GM12878 (cell line): ENCODE results near the gene ZNF530. TPM values are rescaled to one million over a fixed set of nuclear protein-coding genes. Genes with fewer than 3 reads are reported as not detected.

Experiments used
- ATAC-seq: fragments of 200-7000 bp; cut with Tn5 transposase; 3 replicates; pipeline ENCODE4 v1.9.1; 2020; ENCODE audit warnings: mild to moderate bottlenecking, moderate library complexity
- BruUV-seq: library from RNA; stranded (reverse); fragments of 400-500 nt; replicated peaks from 2 replicates; lab custom pipeline; 2021; lab: Mats Ljungman, UMichigan
- CTCF ChIA-PET: fragments of 300-600 bp; sonication (Branson Sonifier 250); formaldehyde crosslinking; extraction: SDS; loops from one replicate; lab custom pipeline; 2021; ENCODE audit warnings: inconsistent platforms; lab: Yijun Ruan, JAX
- POLR2A ChIA-PET: fragments of 350-600 bp; formaldehyde crosslinking; extraction: SDS; loops from one replicate; lab custom pipeline; 2021; ENCODE audit warnings: inconsistent platforms; lab: Charles Lee
- RAD21 ChIA-PET: fragments of 300-600 bp; sonication (Branson Sonifier 250); formaldehyde crosslinking; loops from one replicate; lab custom pipeline; 2023; ENCODE audit warnings: antibody characterized with exemption; ENCODE audit not compliant: unreplicated experiment; lab: Charles Lee
- SMC1A ChIA-PET: fragments of 300-600 bp; sonication (Branson Sonifier 250); formaldehyde crosslinking; loops from one replicate; lab custom pipeline; 2023; ENCODE audit not compliant: unreplicated experiment, uncharacterized antibody; lab: Charles Lee
- DNase-seq: peaks from one replicate; pipeline ENCODE4 v3.0.0-alpha.2; 2011; ENCODE audit warnings: low read depth, low spot score
- FAIRE-seq: peaks from 3 replicates; lab custom pipeline; 2011; peaks lifted over from hg19 to GRCh38; lab: Jason Lieb, UNC
- H2AFZ ChIP-seq: 2 replicates; pipeline ENCODE4 v1.6.0; 2011; ENCODE audit warnings: low read depth, low read length, control low read depth; ENCODE audit not compliant: control insufficient read depth
- H3K27ac ChIP-seq: 2 replicates; pipeline ENCODE4 v1.5.1; 2011; ENCODE audit warnings: control low read depth; ENCODE audit not compliant: control insufficient read depth, insufficient read depth
- H3K27me3 ChIP-seq, 2 experiments: replicated peaks in 1 of 2; 2 replicates each; pipeline versions ENCODE4 v1.6.0 to v1.6.1; 2011; ENCODE audit warnings: low read length in 1 of 2; ENCODE audit not compliant: control insufficient read depth in 2 of 2, insufficient read depth in 2 of 2
- H3K36me3 ChIP-seq, 2 experiments: 2 replicates each; pipeline ENCODE4 v1.5.1; 2011; ENCODE audit warnings: low read length in 1 of 2; ENCODE audit not compliant: control insufficient read depth in 2 of 2, insufficient read depth in 2 of 2
- H3K4me1 ChIP-seq: 2 replicates; pipeline ENCODE4 v1.6.1; 2011; ENCODE audit warnings: mild to moderate bottlenecking, low read length, moderate library complexity, mixed read lengths; ENCODE audit not compliant: control insufficient read depth, insufficient read depth
- H3K4me2 ChIP-seq: 2 replicates; pipeline ENCODE4 v1.6.0; 2011; ENCODE audit warnings: control low read depth; ENCODE audit not compliant: control insufficient read depth, insufficient read depth
- H3K4me3 ChIP-seq: fragments of 200-600 bp; sonication (generic); 2 replicates; pipeline ENCODE4 v1.5.1; 2016
- H3K79me2 ChIP-seq: 2 replicates; pipeline ENCODE4 v1.6.0; 2011; ENCODE audit warnings: low read length; ENCODE audit not compliant: control insufficient read depth, insufficient read depth
- H3K9ac ChIP-seq: 2 replicates; pipeline ENCODE4 v1.8.0; 2011; ENCODE audit warnings: low read length, control low read depth, mixed read lengths; ENCODE audit not compliant: control insufficient read depth, insufficient read depth
- H3K9me3 ChIP-seq: replicated peaks from 3 replicates; pipeline ENCODE4 v1.5.1; 2011; ENCODE audit warnings: mild to moderate bottlenecking, low read length; ENCODE audit not compliant: control insufficient read depth, insufficient read depth
- H4K20me1 ChIP-seq: 2 replicates; pipeline ENCODE4 v1.6.0; 2011; ENCODE audit not compliant: control insufficient read depth, insufficient read depth
- BHLHE40 ChIP-seq, 2 experiments: fragments of 450-650 bp in 1 of 2; IDR thresholded peaks; 2 replicates each; pipeline ENCODE4 v1.6.1; 2011 to 2017; ENCODE audit warnings: low read depth in 2 of 2, borderline replicate concordance in 1 of 2, improper control_type of control experiment in 1 of 2, low read length in 1 of 2, mild to moderate bottlenecking in 1 of 2
- CBX5 ChIP-seq: sonication (generic); IDR thresholded peaks from 2 replicates; pipeline ENCODE4 v1.6.1; 2016; ENCODE audit warnings: low read depth, moderate library complexity, mild to moderate bottlenecking, inconsistent platforms
- CHD4 ChIP-seq: fragments of 200-600 bp; sonication (generic); IDR thresholded peaks from 2 replicates; pipeline ENCODE4 v1.6.1; 2016; ENCODE audit warnings: mild to moderate bottlenecking
- GABPA ChIP-seq: IDR thresholded peaks from 2 replicates; pipeline ENCODE4 v1.6.1; 2014; ENCODE audit warnings: antibody characterized with exemption, low read depth, mild to moderate bottlenecking, inconsistent platforms
- IRF5 ChIP-seq: fragments of 450-650 bp; IDR thresholded peaks from 2 replicates; pipeline ENCODE4 v1.6.1; 2017; ENCODE audit warnings: borderline replicate concordance
- JUND ChIP-seq: IDR thresholded peaks from 2 replicates; pipeline ENCODE4 v1.6.1; 2012; ENCODE audit warnings: low read depth, mild to moderate bottlenecking, low read length, improper control_type of control experiment, moderate library complexity
- MTA2 ChIP-seq: fragments of 450-650 bp; IDR thresholded peaks from 2 replicates; pipeline ENCODE4 v1.6.1; 2016; ENCODE audit warnings: low read depth, mild to moderate bottlenecking, moderate library complexity
- NBN ChIP-seq: fragments of 450-650 bp; IDR thresholded peaks from 2 replicates; pipeline ENCODE4 v1.6.1; 2016
- NR2C2 ChIP-seq: IDR thresholded peaks from 2 replicates; pipeline ENCODE4 v1.6.1; 2011; ENCODE audit warnings: borderline replicate concordance, low read depth; ENCODE audit not compliant: control insufficient read depth, insufficient read length
- POLR2A ChIP-seq: IDR thresholded peaks from 2 replicates; pipeline ENCODE4 v1.6.1; 2011; ENCODE audit warnings: low read depth, mild to moderate bottlenecking, low read length
- SIN3A ChIP-seq: IDR thresholded peaks from 2 replicates; pipeline ENCODE4 v1.6.1; 2012; ENCODE audit warnings: low read depth, low read length, improper control_type of control experiment
- TCF12 ChIP-seq: IDR thresholded peaks from 2 replicates; pipeline ENCODE4 v1.6.1; 2011; ENCODE audit warnings: low read depth, mild to moderate bottlenecking, low read length
- YY1 ChIP-seq: IDR thresholded peaks from 2 replicates; pipeline ENCODE4 v1.6.1; 2011; ENCODE audit warnings: low read depth, mild to moderate bottlenecking, low read length
- WGBS: methylation state at CpG from one replicate; pipeline ENCODE4 v1.1.6; 2016; ENCODE audit warnings: low lambda C conversion rate; ENCODE audit not compliant: insufficient replicate concordance, insufficient coverage; ENCODE audit errors: missing lambda C conversion rate; 5-methylcytosine and 5-hydroxymethylcytosine counted together
- in situ Hi-C: fragments of 300-500 bp; cut with MboI; formaldehyde crosslinking; loops from 9 replicates; pipeline ENCODE4 v1.14.3; 2018; ENCODE audit warnings: mixed read lengths
- intact Hi-C: fragments of 100-400 bp; cut with micrococcal nuclease; formaldehyde crosslinking; loops from one replicate; pipeline ENCODE4 v1.14.2; 2022; ENCODE audit not compliant: unreplicated experiment
- polyA plus RNA-seq, 11 experiments: library from polyadenylated mRNA; depleted of rRNA in 4 of 11; unstranded in 6 of 11; stranded (reverse) in 5 of 11; fragments of >200 nt; fragmentation: Nextera tagmentation in 4 of 11; fragmentation: Illumina TruSeq in 1 of 11; extraction: Ambion mirVana in 4 of 11; extraction: Trizol in 1 of 11; gene quantifications; 1 replicate in 1 of 11; 2 replicates in 10 of 11; pipeline versions ENCODE4 v1.2.1 to v1.2.3, GENCODE V29; 2011 to 2016; ENCODE audit warnings: inconsistent platforms in 2 of 11, missing spikeins in 2 of 11, low read depth in 1 of 11
- total RNA-seq, 4 experiments: library from RNA; depleted of rRNA in 3 of 4; stranded (reverse); fragments of >200 nt in 3 of 4; fragmentation: Illumina TruSeq in 1 of 4; extraction: Trizol in 1 of 4; gene quantifications; 2 replicates each; pipeline versions ENCODE4 v1.2.1 to v1.2.3, GENCODE V29; 2013 to 2021
- TF ChIP-seq, protein P1 (sequence below): fragments of 450-650 bp; formaldehyde crosslinking; IDR thresholded peaks from 2 replicates; pipeline ENCODE4 v1.4.0; 2020; ENCODE audit warnings: mild to moderate bottlenecking, moderate library complexity
- TF ChIP-seq, protein P2 (sequence below): fragments of 450-650 bp; IDR thresholded peaks from 2 replicates; pipeline ENCODE4 v1.6.1; 2016; ENCODE audit warnings: mild to moderate bottlenecking, moderate library complexity, borderline replicate concordance

Gene ZNF530
- total and polyA plus RNA-seq, 10 of the 15 experiments (the other 5 are each of a cell fraction or from before 2014, with no cell fraction given) = 1.9 to 9.3 (median 6.6) TPM

DNA sequence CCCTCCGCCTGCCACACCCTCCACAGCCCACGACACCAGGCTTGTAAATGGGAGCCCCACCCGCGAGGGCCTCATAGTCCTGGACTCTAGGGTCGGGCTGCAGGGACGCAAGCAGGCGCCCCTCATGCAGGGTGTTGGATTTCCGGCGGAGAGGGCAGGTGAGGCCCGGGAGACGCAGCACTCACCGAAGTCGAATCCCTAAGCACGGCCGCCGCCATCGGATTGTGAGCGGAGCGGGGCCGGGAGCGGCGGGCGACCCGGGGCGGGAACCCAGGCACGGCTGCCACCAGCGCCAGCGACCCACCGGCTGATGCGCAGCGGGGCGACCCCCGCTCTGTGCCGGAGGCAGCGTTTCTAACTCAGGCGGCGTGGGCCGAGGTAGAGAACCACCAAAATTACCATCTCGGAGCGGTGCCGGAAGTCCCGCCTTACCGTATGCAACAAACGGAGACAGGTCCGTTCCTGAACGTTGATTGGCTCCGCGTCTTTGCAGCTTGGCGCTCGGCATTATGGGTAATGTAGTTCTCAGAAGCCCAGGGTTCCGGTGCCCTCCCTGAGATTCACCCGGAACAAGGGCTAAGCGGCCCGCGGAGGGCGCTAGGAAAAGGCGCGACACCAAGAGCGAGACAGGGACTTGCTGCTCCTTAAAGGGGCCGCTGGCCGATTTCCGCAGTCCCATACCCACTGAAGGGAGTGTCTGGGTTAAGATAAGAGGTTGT, 21.0 kb upstream of the ZNF530 start, which contains the start of gene ZNF416:
TSS of gene ZNF416 (minus strand) at position 425 of the 719 bp plus-strand sequence. CDS start at position 218, 207 bp downstream.
- ChIA-PET RAD21 (interaction anchor here (0.7 kb wide), 1 partner anchor 169 kb away, joined by 3 read pairs; no protein-coding TSS in a partner anchor), POLR2A (no interaction called here), SMC1A (interaction anchor here (1.0 kb wide), 1 partner anchor 120 kb away, joined by 3 read pairs; no protein-coding TSS in a partner anchor), CTCF (no interaction called here)
- H3K79me2 ChIP-seq = peaks cover 6% of the 10 kb centered on the region
- ATAC-seq = peak; percentile 98
- 2% methylated on average over 56 of the region's 62 CpGs for WGBS
- peak; percentile 97 for DNase-seq
- FAIRE-seq = peak; percentile 100
- H3K4me1 ChIP-seq = peaks cover 8% of the 10 kb centered on the region; the same call in 1 of the 2 replicates
- H3K27ac ChIP-seq = peak within 1 kb of the TSS; percentile 65
- in situ Hi-C loops = no loop called here
- H3K4me3 ChIP-seq = peak within 1 kb of the TSS; percentile 90
- intact Hi-C loops = loop anchor here (1.0 to 2.0 kb wide), 3 partner anchors 36 to 172 kb away; partner anchors contain the start of genes ZNF134 and ZNF211
- no peaks in the 10 kb centered on the region for H3K27me3 ChIP-seq
- TSS peak; percentile 65 for BruUV-seq
- peaks cover 50% of the 10 kb centered on the region for H3K9me3 ChIP-seq
- H3K4me2 ChIP-seq = peak within 1 kb of the TSS; percentile 78
- no peaks in the 10 kb centered on the region for H4K20me1 ChIP-seq
- H3K9ac ChIP-seq = peak within 1 kb of the TSS; percentile 55
- peak within 1 kb of the TSS; percentile 94 for H2AFZ ChIP-seq
- peaks cover 2 to 18% of the 10 kb centered on the region in 2 experiments for H3K36me3 ChIP-seq
- no peak for TF ChIP-seq CHD4
- TF ChIP-seq BHLHE40 (IDR thresholded peaks at IDR 0.05; ENCODE audit: borderline replicate concordance in 1 of 2, low read depth in 2 of 2, low read length in 1 of 2) = 0 out of 4 replicates have a peak, but pooled peaks of 1 of the 2 experiments have one; percentile 18
- TF ChIP-seq, protein P1, sequence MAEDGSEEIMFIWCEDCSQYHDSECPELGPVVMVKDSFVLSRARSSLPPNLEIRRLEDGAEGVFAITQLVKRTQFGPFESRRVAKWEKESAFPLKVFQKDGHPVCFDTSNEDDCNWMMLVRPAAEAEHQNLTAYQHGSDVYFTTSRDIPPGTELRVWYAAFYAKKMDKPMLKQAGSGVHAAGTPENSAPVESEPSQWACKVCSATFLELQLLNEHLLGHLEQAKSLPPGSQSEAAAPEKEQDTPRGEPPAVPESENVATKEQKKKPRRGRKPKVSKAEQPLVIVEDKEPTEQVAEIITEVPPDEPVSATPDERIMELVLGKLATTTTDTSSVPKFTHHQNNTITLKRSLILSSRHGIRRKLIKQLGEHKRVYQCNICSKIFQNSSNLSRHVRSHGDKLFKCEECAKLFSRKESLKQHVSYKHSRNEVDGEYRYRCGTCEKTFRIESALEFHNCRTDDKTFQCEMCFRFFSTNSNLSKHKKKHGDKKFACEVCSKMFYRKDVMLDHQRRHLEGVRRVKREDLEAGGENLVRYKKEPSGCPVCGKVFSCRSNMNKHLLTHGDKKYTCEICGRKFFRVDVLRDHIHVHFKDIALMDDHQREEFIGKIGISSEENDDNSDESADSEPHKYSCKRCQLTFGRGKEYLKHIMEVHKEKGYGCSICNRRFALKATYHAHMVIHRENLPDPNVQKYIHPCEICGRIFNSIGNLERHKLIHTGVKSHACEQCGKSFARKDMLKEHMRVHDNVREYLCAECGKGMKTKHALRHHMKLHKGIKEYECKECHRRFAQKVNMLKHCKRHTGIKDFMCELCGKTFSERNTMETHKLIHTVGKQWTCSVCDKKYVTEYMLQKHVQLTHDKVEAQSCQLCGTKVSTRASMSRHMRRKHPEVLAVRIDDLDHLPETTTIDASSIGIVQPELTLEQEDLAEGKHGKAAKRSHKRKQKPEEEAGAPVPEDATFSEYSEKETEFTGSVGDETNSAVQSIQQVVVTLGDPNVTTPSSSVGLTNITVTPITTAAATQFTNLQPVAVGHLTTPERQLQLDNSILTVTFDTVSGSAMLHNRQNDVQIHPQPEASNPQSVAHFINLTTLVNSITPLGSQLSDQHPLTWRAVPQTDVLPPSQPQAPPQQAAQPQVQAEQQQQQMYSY (CRISPR knock-in tag) = no peak
- peak; percentile 76 for TF ChIP-seq POLR2A
- TF ChIP-seq, protein P2, sequence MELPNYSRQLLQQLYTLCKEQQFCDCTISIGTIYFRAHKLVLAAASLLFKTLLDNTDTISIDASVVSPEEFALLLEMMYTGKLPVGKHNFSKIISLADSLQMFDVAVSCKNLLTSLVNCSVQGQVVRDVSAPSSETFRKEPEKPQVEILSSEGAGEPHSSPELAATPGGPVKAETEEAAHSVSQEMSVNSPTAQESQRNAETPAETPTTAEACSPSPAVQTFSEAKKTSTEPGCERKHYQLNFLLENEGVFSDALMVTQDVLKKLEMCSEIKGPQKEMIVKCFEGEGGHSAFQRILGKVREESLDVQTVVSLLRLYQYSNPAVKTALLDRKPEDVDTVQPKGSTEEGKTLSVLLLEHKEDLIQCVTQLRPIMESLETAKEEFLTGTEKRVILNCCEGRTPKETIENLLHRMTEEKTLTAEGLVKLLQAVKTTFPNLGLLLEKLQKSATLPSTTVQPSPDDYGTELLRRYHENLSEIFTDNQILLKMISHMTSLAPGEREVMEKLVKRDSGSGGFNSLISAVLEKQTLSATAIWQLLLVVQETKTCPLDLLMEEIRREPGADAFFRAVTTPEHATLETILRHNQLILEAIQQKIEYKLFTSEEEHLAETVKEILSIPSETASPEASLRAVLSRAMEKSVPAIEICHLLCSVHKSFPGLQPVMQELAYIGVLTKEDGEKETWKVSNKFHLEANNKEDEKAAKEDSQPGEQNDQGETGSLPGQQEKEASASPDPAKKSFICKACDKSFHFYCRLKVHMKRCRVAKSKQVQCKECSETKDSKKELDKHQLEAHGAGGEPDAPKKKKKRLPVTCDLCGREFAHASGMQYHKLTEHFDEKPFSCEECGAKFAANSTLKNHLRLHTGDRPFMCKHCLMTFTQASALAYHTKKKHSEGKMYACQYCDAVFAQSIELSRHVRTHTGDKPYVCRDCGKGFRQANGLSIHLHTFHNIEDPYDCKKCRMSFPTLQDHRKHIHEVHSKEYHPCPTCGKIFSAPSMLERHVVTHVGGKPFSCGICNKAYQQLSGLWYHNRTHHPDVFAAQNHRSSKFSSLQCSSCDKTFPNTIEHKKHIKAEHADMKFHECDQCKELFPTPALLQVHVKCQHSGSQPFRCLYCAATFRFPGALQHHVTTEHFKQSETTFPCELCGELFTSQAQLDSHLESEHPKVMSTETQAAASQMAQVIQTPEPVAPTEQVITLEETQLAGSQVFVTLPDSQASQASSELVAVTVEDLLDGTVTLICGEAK = peak; percentile 91
- peak; percentile 93 for TF ChIP-seq GABPA
- TF ChIP-seq YY1 = peak; percentile 54; the same call in 1 of the 2 replicates
- no peak for TF ChIP-seq IRF5
- no peak for TF ChIP-seq NBN
- 0 out of 2 replicates have a peak, but pooled peaks have one; percentile 25 for TF ChIP-seq JUND
- no peak for TF ChIP-seq TCF12
- no peak for TF ChIP-seq CBX5
- TF ChIP-seq MTA2 = no peak
- TF ChIP-seq SIN3A = no peak
- no peak for TF ChIP-seq NR2C2
